NCI-H69 (cell line): ENCODE measurements around the gene FAM124A.

Source experiments
- DNase-seq: peaks from one replicate; lab custom pipeline; 2025; lab: John Stamatoyannopoulos, UW

The FAM124A gene, protein sequence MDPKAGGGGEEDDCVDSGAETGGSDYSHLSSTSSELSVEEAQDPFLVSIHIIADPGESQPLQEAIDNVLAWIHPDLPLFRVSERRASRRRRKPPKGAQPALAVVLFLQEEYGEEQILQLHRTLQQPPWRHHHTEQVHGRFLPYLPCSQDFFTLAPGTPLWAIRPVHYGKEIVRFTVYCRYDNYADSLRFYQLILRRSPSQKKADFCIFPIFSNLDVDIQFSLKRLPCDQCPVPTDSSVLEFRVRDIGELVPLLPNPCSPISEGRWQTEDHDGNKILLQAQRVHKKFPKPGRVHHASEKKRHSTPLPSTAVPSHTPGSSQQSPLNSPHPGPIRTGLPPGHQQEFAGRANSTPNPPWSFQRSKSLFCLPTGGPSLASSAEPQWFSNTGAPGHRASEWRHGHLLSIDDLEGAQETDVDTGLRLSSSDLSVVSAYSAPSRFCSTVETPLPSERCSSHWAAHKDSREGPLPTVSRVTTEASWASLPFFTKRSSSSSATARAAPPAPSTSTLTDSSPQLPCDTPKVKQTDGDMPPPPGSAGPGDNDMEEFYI

DNA sequence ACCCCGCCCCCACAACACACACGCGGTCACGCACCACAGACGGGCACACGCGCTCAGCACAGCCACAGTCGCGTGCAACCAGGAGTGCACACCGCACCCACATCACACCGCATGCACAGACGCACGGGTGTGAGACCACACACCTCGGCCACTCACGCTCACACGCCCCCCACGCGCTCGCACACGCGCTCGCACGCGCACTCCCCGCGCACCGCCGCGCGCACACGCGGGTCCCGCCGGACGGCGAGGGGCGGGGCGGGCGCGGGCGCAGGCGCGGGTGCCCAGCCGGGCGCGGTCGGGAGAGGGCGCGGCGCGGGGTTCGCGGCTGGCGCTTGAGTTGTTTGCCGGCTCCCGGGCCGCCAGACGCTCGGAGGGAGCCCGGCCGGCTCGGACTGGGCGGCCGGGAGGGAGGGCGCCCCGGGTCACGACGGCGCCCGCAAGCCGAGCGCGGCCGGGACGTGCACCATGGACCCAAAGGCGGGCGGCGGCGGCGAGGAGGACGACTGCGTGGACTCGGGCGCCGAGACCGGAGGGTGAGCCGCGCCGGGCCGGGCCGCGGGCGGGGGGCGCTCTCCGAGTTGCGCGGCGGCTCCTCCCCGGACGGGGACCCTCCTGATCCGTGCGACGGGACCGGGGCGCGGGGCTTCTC, at the start of gene FAM124A:
Gene FAM124A (plus strand): TSS at position 362 of the 649 bp plus-strand sequence. CDS start 104 bp downstream, at position 466.
- peak; percentile 71 for DNase-seq

DNA sequence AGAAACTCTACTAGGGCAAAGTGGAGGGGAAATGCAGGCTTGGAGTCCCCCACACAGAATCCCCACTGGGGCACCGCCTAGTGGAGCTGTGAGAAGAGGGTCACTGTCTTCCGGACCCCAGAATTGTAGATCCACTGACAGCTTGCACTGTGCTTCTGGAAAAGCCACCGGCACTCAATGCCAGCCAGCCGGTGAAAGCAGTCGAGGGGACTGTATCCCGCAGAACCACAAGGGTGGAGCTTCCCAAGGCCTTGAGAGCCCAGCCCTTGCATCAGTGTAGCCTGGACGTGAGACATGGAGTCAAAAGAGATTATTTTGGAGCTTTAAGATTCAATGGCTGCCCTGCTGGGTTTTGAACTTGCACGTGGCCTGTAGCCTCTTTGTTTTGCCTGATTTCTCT, 47.2 kb upstream of the FAM124A start:
- DNase-seq = no peak

DNA sequence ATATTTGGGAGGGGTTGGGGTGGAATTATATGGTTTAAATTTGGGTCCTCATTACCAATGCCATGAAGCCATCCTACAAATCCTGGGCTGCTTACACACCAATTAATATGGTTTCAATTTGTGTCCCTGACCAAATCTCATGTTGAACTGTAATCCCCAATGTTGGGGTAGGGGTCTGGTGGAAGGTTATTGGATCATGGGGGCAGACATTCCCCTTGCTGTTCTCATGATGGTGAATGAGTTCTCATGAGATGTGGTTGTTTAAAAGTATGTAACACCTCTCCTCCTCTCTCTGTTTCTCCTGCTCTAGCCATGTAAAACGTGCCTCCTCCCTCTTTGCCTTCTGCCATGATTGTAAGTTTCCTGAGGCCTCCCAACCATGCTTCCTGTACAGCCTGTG, 46.6 kb upstream of the FAM124A start:
- no peak for DNase-seq

DNA sequence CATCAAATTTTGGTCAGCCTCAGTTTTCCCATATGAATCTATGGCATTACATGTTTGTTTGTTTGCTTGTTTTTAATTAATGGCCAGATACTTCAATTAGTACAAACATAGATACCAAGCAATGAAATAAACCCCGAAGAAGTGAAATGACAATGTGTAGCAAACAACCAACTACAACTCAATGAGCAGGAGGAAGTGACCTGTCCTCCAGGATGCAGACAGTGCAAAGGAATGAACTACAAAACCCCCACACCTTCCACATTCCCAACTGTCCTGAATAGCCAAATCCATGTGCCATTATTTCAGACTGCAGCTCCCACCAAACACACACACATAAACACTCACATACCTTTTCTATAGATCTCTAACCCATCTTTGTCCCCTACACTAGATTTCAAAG, 45.0 kb upstream of the FAM124A start:
- DNase-seq = no peak

DNA sequence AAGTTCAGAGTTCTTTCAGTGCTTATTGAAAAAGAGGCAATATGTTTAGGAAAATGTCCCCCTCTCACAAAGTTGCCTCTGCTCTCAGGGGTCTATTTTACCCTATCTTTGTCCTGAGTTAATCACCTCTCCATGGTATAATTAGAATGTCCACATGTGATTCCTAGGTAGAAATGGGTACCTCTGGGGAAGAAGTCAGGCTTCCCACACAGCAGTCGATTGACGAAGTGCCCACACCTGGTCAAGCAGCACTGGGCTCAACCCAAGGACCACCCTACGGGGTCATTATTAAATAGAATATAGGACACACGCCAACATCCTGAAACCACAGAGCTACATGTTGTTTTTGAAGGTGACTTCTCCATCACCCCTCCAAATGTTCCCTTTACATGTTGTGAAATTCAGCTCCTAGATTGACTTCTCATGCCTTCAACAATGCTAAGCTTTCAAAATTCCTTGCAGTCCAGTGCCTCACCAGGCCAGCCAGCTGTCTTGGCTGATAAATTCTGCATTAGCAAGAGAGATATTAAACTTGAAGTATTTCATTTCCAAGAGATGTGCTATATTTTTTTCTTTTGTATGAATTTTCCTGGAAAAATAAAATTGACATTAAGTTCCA, 43.6 kb upstream of the FAM124A start:
- DNase-seq = no peak

DNA sequence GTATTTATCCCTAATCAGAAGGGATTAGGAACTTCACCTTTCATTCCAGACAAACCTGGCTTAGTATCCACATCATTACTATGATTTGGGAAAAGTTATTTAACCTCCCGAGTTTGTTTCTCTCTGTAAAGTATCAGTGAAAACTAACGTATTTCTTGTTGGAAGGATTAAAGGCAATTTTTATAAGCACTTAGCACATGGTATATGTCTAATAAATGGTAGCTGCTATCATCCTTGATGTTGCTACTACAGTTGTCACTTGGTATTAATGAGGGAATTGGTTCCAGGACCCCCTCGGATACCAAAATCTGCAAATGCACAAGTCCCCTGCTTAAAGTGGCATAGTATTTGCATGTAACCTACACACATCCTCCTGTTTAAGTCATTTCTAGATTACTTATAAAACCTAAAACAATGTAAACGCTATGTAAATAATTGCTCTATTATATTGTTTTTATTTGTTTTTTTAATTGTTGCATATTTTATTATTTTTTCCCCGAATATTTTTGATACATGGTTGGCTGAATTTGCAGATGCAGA, 42.7 kb upstream of the FAM124A start:
- DNase-seq = no peak

DNA sequence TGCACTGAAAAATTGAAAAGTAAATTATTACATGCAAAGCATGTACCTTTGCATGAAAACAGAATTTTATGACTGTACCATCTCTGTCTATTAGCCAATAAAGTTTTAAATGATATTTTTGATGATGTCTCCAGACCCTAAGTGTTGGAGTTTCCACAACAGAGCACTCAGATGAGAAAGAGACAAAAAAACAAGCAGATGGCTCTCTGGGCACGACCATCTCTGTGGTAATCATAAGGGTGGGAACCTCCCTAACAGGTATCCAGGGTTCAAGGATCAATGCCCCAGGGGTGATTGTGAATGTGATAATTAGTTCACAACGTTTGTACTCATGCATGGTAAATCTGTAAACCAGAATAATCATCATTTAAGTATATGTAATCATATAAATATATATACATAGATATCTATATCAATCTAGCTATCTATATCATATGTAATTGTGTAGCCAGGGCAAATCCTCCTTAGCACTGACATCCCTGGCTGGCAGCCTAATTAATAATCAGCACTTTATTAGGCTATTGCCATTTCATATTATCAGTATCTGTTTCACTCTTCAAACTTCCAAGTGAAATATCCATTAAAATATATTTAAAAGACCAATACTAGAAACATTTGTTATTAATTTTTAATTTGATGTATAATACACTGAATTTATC, 41.2 kb upstream of the FAM124A start:
- no peak for DNase-seq

DNA sequence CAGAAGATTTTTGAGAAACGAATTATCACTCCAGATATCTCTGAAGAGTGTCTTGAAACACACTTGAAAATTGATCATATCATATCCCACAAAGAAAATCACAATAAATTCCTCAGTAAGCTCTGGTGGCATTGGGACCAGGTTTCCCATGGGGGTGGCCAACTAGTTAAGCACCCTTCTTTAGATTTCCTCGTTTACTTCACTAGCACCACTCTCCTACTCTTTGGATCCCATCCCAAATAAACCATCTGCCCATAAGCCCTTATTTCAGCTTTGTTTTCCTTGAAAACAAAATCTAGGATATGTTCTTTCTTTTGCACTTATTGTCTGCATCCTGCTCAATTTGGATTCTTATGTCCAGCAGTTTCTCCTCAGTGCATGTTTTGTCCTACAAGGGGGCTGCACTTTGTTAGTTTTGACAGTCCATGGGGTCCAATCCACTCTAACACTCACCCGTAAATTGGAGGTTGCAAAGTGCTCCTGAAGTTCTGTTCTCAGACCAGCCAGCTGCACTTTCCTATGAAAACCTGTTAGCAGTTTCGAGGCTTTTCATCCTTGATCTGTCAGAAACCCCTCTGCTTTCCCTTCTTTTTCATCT, 40.3 kb upstream of the FAM124A start:
- DNase-seq = no peak

DNA sequence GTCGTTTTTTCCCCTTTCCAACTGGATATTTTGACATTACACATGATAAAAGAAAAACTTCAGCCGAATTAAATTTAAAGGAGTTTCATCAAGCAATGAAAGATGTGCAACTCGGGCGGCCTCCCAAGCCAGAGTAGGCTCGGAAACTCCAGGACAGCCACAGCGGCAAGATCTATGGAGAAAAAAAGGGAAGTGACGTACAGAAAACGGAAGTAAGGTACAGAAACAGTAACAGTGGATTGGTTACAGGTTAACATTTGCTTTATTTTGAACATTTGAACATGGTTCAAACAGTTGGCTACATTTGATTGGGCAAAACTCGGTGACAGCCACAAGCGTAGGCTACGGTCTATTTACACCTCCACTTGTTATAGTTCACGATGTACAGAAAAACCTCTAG, 30.5 kb upstream of the FAM124A start:
- no peak for DNase-seq

DNA sequence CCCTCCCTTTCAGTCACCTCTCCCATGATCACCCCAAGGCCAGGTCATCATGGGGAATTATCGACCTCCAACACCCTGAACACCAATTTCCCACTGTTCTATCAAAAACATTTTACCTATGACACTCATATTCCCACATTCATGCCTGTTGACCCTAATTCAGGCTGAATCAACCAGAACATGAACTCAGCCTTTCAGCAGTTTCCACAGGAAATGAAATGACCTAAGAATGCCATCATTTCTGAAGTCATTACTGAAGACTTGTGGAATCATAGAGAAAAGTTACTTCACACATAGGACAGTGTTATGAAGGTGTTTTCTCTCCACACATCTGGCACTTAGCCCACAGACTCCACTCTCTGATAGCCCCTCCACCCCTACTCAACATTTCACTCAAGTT, 29.9 kb upstream of the FAM124A start:
- DNase-seq = no peak

DNA sequence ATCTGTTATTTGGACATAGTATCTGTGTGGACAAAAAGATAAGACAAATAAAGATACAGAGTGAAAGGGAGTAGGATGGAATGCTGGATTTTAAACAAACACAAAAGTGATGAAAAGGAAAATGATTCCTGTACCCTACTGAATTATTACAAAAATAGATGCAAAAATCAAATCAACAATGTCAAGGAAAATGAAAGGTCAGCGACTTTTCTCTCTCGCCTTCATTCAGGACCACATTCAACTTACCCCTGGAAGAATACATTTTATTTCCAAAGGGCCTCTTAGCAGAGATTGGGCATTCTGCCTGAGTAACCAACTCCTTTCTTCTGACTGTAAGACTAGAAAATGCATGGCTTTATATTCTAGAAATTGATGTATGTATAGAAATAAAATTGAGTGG, 28.8 kb upstream of the FAM124A start:
- no peak for DNase-seq

DNA sequence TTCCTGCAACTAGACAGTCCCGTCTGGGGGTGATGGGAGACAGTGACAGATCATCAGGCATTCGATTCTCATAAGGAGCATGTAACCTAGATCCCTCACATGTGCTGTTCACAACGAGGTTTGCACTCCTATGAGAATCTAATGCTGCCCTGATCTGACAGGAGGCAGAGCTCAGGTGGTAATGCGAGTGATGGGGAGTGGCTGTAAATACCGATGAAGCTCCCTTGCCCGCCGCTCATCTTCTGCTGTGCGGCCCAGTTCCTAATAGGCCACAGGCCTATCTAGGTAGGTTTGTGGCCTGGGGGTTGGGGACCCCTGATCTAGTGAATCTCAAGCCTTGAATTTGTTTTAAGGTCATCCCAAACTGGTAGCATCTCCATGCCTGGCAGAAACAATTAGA, 27.3 kb upstream of the FAM124A start:
- no peak for DNase-seq

DNA sequence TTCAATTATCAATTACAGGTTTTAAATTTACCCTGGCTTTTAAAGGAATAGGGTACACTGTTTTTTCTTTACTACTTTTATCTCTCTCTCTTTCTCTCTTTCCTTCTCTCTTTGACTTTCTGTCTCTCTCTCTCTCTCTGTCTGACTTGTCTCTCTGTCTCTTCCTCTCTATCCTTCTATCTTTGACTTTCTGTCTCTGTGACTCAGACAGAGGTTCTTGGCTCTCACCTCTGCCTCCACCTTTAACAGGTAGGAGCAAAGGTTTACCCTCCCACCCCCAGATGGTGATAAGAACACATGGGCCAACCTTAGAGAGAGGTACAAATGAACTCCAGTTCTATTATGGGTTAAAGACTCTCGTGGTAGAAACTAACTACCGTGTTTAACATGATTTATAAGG, 20.3 kb upstream of the FAM124A start:
- no peak for DNase-seq

DNA sequence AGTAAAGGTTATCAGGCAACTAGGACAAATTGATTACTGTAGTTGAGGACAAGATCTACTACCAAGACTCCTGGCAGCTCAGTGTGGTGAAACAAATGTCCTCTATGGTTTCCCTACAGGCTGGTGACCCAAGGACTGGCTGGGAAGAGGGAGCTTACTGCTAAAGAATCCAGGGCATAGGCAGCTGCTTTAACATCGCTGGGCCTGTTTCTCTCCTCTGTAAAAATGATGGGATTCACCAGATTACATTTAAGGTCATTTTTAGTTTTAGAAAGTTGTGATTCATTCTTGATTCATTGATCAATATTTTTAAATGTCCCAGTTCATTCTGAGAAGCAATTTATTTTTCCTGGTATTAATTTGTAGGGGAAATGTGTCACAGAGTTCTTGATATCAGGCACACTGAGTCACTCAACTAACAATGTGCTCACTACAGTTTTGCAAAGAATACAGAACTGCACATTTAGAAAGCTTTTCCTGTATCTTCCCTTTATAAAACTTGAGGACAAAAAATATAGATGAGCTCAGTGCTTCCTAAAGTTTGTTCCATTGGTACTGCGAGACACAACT, 19.6 kb upstream of the FAM124A start:
- no peak for DNase-seq

DNA sequence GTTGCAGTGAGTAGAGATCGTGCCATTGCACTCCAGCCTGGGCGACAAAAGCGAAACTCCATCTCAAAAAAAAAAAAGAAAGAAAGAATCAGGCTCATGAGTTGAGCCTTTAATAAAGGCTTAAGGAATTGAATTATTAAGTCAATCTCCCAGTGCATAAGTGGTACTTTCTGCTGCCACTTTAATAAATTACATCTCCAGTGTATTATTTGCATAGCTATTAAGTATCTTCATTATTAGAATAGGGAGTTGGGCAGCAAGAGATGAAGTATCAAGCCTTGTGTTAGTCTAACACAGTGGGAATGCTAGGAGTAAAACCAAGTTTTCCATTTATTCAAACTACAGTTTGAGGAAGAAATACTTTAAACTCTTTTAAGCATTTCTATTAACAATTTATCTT, 15.6 kb upstream of the FAM124A start:
- DNase-seq = no peak

DNA sequence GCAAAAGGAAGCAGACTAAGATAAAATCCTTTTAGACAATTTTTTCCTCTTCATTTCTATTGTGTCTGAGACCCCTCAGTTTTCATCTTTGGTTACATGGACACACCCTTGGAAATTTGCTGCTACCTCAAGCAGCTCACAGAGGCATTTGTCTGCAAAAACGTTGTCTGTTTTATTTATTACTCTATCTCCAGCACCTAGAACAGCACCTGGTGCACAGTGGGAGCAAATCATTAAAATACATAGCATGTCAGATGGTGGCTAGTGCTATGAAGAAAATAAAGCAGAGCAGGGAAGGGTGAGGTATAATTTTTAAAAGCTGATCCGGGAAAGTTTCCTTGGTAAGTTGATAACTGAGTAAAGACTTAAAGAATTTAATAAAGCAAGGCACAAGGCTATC, 14.3 kb upstream of the FAM124A start:
- no peak for DNase-seq

DNA sequence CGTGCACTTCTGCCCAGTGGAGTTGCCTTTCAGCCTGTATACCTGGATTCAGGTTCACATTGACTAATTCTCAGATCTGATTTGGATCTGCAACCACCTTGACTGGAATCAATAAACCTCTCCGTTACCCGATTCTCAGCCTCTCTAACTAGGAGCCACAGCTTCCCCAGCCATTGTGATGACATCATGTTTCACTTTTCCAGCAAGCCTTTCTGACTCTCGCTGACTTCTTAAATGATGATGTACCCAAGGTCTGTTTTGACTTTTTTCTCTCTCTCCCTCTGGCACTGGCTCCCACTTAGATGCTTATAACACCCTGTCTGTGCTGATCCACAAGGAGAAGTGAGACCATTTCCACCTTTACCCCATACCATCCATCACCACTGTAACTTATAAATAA, 13.5 kb upstream of the FAM124A start:
- DNase-seq = no peak

DNA sequence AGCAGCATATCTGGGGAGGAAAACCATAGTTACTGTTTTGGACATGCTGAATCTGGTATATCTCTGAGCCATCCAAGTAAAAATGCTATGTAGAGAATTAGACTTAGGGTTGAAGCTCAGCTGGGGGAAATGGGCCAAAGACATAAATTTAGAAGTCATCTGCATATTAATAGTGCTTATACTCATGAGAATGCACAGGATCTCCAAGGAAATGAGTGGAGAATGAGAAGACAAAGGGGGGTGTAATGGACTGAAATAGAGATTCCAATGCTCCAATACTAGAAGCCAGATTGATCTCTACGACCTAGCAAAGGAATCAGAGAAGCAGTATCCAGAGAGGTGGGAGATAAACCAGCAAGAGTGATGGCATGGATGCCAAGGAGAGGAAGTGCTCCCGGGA, 10.3 kb upstream of the FAM124A start:
- no peak for DNase-seq

DNA sequence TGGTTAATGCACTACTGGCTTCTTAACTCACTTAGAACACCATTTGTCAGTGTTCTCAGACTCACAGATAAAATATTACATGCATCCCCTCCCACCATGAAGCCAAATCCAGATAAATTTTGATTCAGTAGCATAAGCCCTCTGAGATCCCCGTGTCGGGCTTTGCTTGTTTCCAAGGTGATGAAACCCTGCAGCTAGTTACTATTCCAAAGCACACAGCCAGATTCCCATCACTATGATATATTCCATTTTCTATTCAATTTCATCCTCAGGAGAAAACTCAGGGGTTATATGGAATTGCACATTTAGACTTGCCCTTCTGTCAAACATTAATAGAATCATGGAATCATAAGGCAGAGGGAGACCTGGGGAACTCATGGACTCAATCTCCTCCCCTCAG, 9.4 kb upstream of the FAM124A start:
- no peak for DNase-seq

DNA sequence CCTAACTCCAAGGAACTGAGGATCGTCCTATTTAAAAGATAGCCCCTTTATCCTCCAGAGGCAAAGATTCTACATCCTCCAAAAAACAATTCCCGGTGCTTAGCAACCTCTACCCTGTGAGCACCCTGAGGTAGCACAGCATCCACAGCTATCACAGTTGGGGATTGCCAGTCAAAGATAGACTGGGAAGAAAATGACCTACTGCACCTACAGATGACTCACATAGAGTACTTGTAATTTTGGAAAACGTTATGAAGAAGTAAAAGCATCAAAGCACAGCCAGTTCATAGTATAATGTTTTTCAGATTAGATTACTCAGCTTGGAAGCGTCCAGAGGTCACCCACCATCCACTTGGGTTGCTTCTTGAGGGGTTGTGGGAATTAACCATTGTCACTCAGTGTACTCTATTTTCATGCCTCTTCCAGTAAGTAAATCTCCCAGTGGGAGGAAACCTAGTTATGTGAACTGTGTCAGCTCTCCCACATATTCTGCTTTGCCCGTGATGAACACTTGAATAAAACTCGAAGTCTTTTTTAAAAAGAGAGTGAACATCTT, 8.9 kb upstream of the FAM124A start:
- DNase-seq = no peak

DNA sequence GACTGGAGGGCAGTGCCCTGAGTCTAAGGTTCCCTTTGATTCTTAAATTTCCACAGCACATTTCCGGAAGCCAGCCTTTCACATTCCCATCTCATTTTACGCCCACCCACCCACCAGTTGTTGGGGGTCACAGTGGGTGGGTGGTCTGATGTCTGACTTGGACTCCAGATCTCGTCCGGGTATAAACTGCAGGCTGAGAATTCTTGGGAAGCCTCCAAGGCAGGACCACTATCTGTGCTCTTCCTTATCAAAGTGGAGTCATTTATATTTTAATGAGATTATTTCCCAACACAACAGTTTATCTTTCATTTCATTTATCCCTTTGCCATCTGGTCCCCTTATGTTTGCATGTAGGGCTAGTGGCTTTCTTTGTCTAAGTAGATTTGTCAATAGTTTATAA, 3.6 kb upstream of the FAM124A start:
- no peak for DNase-seq
